ENCODE data around the gene C12orf60. TPM values are rescaled to one million over a fixed set of nuclear protein-coding genes. Genes with fewer than 3 reads are reported as not detected.

C12orf60 gene
- total RNA-seq, 1 donor, result 0.72 TPM

DNA sequence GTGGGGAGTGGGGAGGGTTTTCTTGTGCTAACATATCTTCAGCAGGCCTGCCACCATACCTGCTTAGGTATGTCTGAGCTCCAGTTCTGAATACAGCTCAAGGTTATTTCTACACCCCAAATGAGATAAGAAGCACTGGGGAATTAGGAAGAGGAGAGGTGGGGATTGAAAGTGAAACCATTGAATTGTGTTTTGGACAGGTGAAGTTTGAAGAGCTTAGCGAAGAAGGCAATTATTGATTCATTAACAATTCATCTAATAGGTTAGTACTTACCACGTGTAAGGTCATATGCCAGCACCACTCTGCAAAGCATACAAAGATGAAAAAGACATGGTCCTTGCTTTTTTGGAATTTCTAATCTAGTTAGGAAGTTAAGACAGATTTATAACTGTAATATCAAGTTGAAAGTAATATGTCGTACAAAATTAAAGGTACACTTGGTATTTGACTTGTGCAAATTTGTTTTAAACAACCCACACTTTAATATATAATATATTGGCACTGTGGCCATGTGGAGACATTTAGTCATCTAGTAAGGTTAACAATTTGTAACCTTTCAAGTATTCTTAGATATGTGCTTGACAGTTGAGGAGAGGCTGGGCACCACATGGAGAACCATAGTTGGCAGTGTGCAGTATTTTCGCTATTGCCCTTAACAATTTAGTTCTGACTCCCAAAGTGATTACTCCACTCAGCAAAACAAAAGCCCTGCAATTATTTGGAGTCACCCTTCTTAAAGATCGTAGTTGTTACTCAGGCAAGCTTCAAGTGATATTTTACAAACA, 6.9 kb downstream of the C12orf60 start:
- Histone ChIP-seq H4K20me1 (ENCODE audit: insufficient read depth, low read length) (no peaks in the 10 kb centered on the region), H3K4me3 (ENCODE audit: insufficient read depth, low read length) (no peak overlapping the region), H3K27me3 (ENCODE audit: insufficient read depth, low read length) (no peaks in the 10 kb centered on the region), H3K36me3 (ENCODE audit: insufficient read depth, low read length) (no peaks in the 10 kb centered on the region), H3K4me2 (ENCODE audit: insufficient read depth, low read length) (no peak overlapping the region), H3K9me3 (ENCODE audit: low read depth, low read length) (no peaks in the 10 kb centered on the region), H3K4me1 (ENCODE audit: insufficient read depth, low read length) (no peaks in the 10 kb centered on the region), H3K27ac (ENCODE audit: low read depth, low read length) (no peak overlapping the region), H3K79me2 (ENCODE audit: insufficient read depth, low read length) (no peaks in the 10 kb centered on the region), H2AFZ (ENCODE audit: low read length) (peak overlapping the region; percentile 9)
- TF ChIP-seq, protein P1, sequence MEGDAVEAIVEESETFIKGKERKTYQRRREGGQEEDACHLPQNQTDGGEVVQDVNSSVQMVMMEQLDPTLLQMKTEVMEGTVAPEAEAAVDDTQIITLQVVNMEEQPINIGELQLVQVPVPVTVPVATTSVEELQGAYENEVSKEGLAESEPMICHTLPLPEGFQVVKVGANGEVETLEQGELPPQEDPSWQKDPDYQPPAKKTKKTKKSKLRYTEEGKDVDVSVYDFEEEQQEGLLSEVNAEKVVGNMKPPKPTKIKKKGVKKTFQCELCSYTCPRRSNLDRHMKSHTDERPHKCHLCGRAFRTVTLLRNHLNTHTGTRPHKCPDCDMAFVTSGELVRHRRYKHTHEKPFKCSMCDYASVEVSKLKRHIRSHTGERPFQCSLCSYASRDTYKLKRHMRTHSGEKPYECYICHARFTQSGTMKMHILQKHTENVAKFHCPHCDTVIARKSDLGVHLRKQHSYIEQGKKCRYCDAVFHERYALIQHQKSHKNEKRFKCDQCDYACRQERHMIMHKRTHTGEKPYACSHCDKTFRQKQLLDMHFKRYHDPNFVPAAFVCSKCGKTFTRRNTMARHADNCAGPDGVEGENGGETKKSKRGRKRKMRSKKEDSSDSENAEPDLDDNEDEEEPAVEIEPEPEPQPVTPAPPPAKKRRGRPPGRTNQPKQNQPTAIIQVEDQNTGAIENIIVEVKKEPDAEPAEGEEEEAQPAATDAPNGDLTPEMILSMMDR (IDR thresholded peaks at IDR 0.05; ENCODE audit: extremely low read depth, low read depth, low read length), result no peak
- peak; percentile 6 for DNase-seq (ENCODE audit: insufficient read length, low spot score, missing footprints)

DNA sequence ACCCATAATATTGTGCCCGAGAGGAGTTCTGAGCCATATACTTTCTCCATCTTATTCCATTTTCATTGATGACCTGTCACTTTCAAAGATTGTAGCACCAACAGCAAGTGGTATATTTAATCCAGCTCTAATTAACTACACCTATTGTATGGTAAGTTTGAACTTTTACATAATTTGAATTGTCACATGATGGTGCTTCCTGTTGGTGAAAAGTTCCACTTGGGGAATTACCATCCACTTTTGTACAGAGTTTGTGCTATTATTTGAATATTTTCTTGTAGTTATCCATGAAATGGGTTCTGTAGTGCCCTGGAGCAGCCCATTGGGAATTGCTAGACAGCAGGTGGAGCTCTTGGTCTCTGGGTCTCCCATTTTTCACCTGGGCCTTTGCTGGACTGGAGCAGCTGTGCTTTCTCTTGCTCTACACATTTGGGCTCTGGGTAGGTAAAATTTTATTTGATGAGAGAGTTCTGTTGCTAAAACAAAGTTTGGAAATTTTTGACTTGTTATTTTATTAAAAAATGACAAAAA, 7.5 kb downstream of the C12orf60 start:
- H4K20me1 ChIP-seq (ENCODE audit: insufficient read depth, low read length), result no peaks in the 10 kb centered on the region
- H3K27ac ChIP-seq (ENCODE audit: low read depth, low read length), result no peak overlapping the region
- H3K4me1 ChIP-seq (ENCODE audit: insufficient read depth, low read length), result no peaks in the 10 kb centered on the region
- H3K9me3 ChIP-seq (ENCODE audit: low read depth, low read length), result no peaks in the 10 kb centered on the region
- no peaks in the 10 kb centered on the region for H3K36me3 ChIP-seq (ENCODE audit: insufficient read depth, low read length)
- no peaks in the 10 kb centered on the region for H3K27me3 ChIP-seq (ENCODE audit: insufficient read depth, low read length)
- no peak overlapping the region for H3K4me2 ChIP-seq (ENCODE audit: insufficient read depth, low read length)
- no peak overlapping the region for H3K4me3 ChIP-seq (ENCODE audit: insufficient read depth, low read length)
- H2AFZ ChIP-seq (ENCODE audit: low read length), result no peak overlapping the region
- TF ChIP-seq, protein P1 (IDR thresholded peaks at IDR 0.05; ENCODE audit: extremely low read depth, low read depth, low read length), result peak; percentile 32
- peak; percentile 10 for DNase-seq (ENCODE audit: insufficient read length, low spot score, missing footprints)
- no peaks in the 10 kb centered on the region for H3K79me2 ChIP-seq (ENCODE audit: insufficient read depth, low read length)

DNA sequence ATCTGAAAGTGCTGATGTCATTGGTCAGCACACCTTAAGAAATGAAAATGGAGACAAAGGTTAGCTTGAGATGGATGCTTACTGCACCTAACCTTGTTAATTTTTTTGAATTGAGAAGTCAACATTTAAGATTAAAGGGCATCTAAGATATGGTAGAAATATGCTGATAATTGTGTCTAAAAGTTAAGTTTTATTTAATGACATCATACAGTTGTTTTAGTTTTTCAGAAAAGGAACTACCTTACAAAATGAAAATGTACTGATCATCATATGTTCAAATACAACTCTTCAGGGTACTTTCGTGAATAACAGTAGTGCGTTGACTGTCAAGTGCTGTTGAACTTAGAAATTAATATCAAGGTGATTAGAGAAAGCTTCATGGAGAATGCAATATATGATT, 8.0 kb downstream of the C12orf60 start:
- H3K27me3 ChIP-seq (ENCODE audit: insufficient read depth, low read length), result no peaks in the 10 kb centered on the region
- H3K4me3 ChIP-seq (ENCODE audit: insufficient read depth, low read length), result no peak overlapping the region
- H3K79me2 ChIP-seq (ENCODE audit: insufficient read depth, low read length), result no peaks in the 10 kb centered on the region
- H3K4me1 ChIP-seq (ENCODE audit: insufficient read depth, low read length), result no peaks in the 10 kb centered on the region
- H3K36me3 ChIP-seq (ENCODE audit: insufficient read depth, low read length), result no peaks in the 10 kb centered on the region
- TF ChIP-seq, protein P1 (IDR thresholded peaks at IDR 0.05; ENCODE audit: extremely low read depth, low read depth, low read length), result no peak
- no peak overlapping the region for H3K4me2 ChIP-seq (ENCODE audit: insufficient read depth, low read length)
- no peaks in the 10 kb centered on the region for H3K9me3 ChIP-seq (ENCODE audit: low read depth, low read length)
- no peak overlapping the region for H2AFZ ChIP-seq (ENCODE audit: low read length)
- no peaks in the 10 kb centered on the region for H4K20me1 ChIP-seq (ENCODE audit: insufficient read depth, low read length)
- no peak overlapping the region for H3K27ac ChIP-seq (ENCODE audit: low read depth, low read length)
- DNase-seq (ENCODE audit: insufficient read length, low spot score, missing footprints), result no peak

DNA sequence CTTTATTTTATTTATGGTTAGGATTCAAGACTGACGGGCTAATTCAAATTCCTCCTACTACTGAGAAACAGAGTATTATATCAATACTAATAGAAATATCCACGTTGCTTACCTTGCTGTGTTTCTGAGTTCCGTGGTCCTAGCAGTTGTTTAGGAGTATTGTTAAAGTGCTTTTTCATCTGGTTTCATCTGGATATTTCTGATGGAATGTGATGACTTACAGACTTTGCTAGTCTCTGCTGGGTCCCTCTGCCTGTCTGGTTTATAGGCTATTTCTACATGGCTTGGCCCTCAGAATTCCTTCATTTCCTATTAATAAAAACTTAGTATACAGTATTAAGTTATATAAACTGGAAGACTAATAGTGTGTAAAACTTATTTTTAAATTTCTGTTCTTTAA, 10.5 kb downstream of the C12orf60 start, which contains the start of gene SMCO3:
Gene SMCO3, minus strand, starts transcription at position 169 of the 400 bp plus-strand sequence. CDS start 7,502 bp downstream, outside the sequence.
- no peak for DNase-seq (ENCODE audit: insufficient read length, low spot score, missing footprints)
- H4K20me1 ChIP-seq (ENCODE audit: insufficient read depth, low read length), result no peaks in the 10 kb centered on the region
- H2AFZ ChIP-seq (ENCODE audit: low read length), result no peak within 1 kb of the TSS
- H3K27ac ChIP-seq (ENCODE audit: low read depth, low read length), result no peak within 1 kb of the TSS
- H3K27me3 ChIP-seq (ENCODE audit: insufficient read depth, low read length), result no peaks in the 10 kb centered on the region
- H3K4me3 ChIP-seq (ENCODE audit: insufficient read depth, low read length), result no peak within 1 kb of the TSS
- no peaks in the 10 kb centered on the region for H3K4me1 ChIP-seq (ENCODE audit: insufficient read depth, low read length)
- H3K79me2 ChIP-seq (ENCODE audit: insufficient read depth, low read length), result no peaks in the 10 kb centered on the region
- no peak within 1 kb of the TSS for H3K4me2 ChIP-seq (ENCODE audit: insufficient read depth, low read length)
- no peaks in the 10 kb centered on the region for H3K9me3 ChIP-seq (ENCODE audit: low read depth, low read length)
- H3K36me3 ChIP-seq (ENCODE audit: insufficient read depth, low read length), result no peaks in the 10 kb centered on the region
- TF ChIP-seq, protein P1 (IDR thresholded peaks at IDR 0.05; ENCODE audit: extremely low read depth, low read depth, low read length), result no peak
